WERI-Rb-1 (cell line): ENCODE measurements around the gene UMODL1.

Experiments
- DNase-seq: peaks from one replicate; pipeline ENCODE4 v3.0.0-alpha.2; 2020
- H3K27ac ChIP-seq: fragments of 250-450 bp; sonication (Bioruptor Pico); 2 replicates; pipeline ENCODE4 v1.5.1; 2020; ENCODE audit warnings: mild to moderate bottlenecking, moderate library complexity
- H3K27me3 ChIP-seq: fragments of 250-450 bp; sonication (Bioruptor Pico); 2 replicates; pipeline ENCODE4 v1.5.1; 2021; ENCODE audit warnings: mild to moderate bottlenecking, low read depth, moderate library complexity; ENCODE audit not compliant: insufficient read depth, severe bottlenecking
- H3K36me3 ChIP-seq: fragments of 250-450 bp; sonication (Bioruptor Pico); 2 replicates; pipeline ENCODE4 v1.5.1; 2020; ENCODE audit warnings: mild to moderate bottlenecking, moderate library complexity
- H3K4me3 ChIP-seq: 2 replicates; pipeline ENCODE4 v1.5.1; 2011; ENCODE audit warnings: low read depth, mild to moderate bottlenecking, control low read depth, low read length
- H3K9me3 ChIP-seq: fragments of 250-450 bp; sonication (Bioruptor Pico); 2 replicates; pipeline ENCODE4 v1.5.1; 2021; ENCODE audit warnings: mild to moderate bottlenecking, moderate library complexity; ENCODE audit not compliant: severe bottlenecking
- TF ChIP-seq, protein P1 (sequence below): IDR thresholded peaks from 2 replicates; pipeline ENCODE4 v1.5.1; 2011; ENCODE audit warnings: low read depth, mild to moderate bottlenecking, control low read depth, inconsistent platforms, low read length

UMODL1 gene

DNA sequence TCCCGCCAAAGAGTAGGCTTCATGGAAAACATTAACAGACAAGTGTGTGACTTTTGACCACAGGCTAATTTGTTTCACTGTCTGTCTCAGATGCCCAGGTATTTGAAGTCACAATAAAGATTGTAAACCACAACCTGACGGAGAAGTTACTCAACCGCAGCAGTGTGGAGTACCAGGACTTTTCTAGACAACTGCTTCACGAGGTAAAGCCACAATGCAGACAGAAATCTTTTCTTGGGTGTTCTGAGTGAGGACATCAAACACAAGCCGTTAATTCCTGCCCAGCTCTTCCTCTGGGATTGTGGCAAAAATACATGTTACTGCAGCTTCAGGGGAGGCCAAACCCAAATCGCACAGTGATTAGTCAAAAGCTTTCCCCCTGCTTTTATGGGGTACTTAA is 31.0 kb downstream of the UMODL1 start:
- H3K36me3 ChIP-seq = no peaks in the 10 kb centered on the region
- no peaks in the 10 kb centered on the region for H3K9me3 ChIP-seq
- DNase-seq = no peak
- TF ChIP-seq, protein P1, sequence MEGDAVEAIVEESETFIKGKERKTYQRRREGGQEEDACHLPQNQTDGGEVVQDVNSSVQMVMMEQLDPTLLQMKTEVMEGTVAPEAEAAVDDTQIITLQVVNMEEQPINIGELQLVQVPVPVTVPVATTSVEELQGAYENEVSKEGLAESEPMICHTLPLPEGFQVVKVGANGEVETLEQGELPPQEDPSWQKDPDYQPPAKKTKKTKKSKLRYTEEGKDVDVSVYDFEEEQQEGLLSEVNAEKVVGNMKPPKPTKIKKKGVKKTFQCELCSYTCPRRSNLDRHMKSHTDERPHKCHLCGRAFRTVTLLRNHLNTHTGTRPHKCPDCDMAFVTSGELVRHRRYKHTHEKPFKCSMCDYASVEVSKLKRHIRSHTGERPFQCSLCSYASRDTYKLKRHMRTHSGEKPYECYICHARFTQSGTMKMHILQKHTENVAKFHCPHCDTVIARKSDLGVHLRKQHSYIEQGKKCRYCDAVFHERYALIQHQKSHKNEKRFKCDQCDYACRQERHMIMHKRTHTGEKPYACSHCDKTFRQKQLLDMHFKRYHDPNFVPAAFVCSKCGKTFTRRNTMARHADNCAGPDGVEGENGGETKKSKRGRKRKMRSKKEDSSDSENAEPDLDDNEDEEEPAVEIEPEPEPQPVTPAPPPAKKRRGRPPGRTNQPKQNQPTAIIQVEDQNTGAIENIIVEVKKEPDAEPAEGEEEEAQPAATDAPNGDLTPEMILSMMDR = no peak
- no peaks in the 10 kb centered on the region for H3K27me3 ChIP-seq
- H3K27ac ChIP-seq = no peak overlapping the region
- no peak overlapping the region for H3K4me3 ChIP-seq

DNA sequence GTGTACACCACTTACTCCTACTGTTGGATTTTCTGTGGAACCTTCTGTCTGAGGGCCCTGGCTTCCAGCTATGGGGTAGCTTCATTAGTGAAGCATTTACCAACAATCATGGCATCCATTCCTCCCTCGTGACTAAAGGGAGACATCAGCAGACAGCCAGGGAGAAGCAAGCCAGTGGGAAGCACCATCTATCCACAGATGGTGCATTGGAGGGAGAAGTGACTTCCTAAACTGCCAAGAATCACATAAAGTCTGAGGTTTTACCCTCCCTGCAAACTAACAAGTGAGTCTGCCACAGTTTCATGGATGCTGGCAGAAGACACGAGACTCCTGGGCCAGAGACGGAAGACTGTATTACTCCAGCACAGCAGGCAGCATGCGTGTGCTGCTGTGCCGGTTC is 31.4 kb downstream of the UMODL1 start:
- TF ChIP-seq, protein P1 = no peak
- Histone ChIP-seq H3K4me3 (no peak overlapping the region), H3K36me3 (no peaks in the 10 kb centered on the region), H3K9me3 (no peaks in the 10 kb centered on the region), H3K27me3 (no peaks in the 10 kb centered on the region), H3K27ac (no peak overlapping the region)
- no peak for DNase-seq

DNA sequence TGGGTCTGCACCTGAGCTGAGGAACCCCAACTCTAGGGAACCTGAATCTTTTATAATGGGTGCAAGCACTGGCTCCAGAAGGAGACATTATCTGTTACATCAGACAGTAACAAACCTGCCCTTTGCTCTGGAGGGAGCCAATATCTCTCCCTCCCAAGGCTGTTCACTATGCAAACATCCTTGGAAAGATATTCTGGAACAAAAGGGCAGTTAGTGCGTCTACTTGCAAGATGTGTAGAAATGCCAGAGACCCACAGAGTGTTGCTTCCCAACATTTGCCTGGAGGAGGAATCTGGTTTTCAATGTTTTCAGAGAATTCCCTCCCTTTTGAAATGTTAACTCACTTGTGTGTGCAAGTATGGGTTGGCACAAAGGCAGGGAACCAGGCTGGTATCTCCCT is 31.9 kb downstream of the UMODL1 start:
- TF ChIP-seq, protein P1 = no peak
- H3K36me3 ChIP-seq = no peaks in the 10 kb centered on the region
- H3K27me3 ChIP-seq = no peaks in the 10 kb centered on the region
- H3K27ac ChIP-seq = no peak overlapping the region
- H3K9me3 ChIP-seq = no peaks in the 10 kb centered on the region
- no peak overlapping the region for H3K4me3 ChIP-seq
- DNase-seq = no peak

DNA sequence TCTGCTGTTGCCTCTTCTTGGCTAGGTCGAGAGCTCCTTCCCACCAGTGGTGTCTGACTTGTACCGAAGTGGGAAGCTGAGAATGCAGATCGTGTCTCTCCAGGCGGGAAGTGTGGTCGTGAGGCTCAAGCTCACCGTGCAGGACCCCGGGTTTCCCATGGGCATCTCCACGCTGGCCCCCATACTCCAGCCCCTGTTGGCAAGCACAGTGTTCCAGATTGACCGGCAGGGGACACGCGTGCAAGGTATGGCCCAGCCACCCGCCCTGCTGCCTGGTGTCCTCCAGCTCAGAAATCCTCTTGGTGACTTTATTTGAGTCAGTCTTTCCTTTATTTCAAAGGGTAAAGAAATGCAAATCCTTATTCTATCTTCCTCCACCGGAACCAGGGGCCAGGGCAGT is 32.7 kb downstream of the UMODL1 start:
- Histone ChIP-seq H3K9me3 (no peaks in the 10 kb centered on the region), H3K27ac (no peak overlapping the region), H3K27me3 (no peaks in the 10 kb centered on the region), H3K36me3 (no peaks in the 10 kb centered on the region), H3K4me3 (no peak overlapping the region)
- DNase-seq = no peak
- TF ChIP-seq, protein P1 = no peak

DNA sequence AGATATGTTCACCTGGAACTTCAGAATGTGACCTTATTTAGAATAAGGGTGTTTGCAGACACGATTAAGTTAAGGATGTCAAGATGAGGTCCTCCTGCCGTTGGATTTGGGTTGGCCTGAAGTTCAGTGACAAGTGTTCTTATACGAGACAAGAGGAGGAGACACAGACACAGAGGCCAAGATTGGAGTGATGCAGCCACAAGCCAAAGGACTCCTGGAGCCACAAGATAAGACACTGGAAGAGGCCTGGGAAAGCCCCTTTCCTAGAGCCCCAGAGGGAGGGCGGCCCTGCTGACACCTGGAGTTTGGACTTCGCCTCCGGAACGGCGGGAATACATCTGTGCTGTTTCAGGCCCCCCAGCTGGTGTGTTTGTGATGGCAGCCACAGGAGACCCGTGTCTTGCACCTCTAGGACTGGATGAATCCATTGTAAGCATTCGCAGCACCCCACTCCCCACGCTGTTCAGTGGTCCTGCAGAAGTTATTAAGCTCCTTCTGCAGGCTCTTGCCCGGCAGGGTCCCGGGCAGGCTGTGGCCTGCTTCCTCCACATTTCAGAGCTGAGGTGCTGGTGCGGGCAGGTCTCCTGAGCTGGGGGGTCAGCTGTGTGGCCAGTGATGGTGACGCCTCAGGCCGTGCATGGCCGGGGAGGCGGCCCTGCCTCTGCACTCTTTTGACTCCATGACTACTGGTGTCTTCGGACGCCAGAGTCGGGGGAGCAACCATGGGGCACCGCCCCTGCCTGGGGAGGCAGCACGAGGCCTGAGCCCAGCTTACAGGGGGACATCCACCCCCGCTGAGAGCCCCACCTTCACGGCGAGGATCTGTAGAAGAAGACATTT is 34.6 kb downstream of the UMODL1 start:
- no peaks in the 10 kb centered on the region for H3K36me3 ChIP-seq
- H3K27ac ChIP-seq = no peak overlapping the region
- DNase-seq = no peak
- H3K9me3 ChIP-seq = no peaks in the 10 kb centered on the region
- no peaks in the 10 kb centered on the region for H3K27me3 ChIP-seq
- H3K4me3 ChIP-seq = no peak overlapping the region
- TF ChIP-seq, protein P1 = no peak

DNA sequence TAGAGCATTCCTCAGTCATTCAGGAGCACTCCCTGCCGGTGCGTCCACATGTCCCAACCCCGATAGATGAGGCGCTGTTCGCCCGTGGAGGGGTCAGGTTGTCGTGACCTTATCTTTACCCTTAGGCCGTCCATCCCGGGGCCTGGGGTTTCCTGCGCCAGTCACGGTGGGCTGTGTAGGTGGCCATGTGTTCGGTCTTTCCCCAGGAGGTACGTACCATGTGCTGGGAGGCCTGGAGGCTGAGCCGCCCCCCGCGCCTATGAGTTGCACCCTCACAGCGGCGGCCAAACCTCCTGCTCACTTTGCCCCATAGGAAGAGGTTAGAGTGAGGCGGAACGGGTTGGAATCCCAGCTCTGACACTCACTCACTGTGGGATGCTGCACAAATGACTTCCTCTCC is 35.3 kb downstream of the UMODL1 start:
- Histone ChIP-seq H3K36me3 (no peaks in the 10 kb centered on the region), H3K27ac (no peak overlapping the region), H3K4me3 (no peak overlapping the region), H3K9me3 (no peaks in the 10 kb centered on the region), H3K27me3 (no peaks in the 10 kb centered on the region)
- TF ChIP-seq, protein P1 = no peak
- DNase-seq = no peak
